ENCODE results near the gene DES. TPM values are rescaled to one million over a fixed set of nuclear protein-coding genes. Genes with fewer than 3 reads are reported as not detected.

The DES gene
- total and polyA plus RNA-seq, 9 of the 15 experiments (the other 6 are each of a cell fraction or from before 2014, with no cell fraction given) = 2.5 to 58.9 (median 21.9) TPM

DNA sequence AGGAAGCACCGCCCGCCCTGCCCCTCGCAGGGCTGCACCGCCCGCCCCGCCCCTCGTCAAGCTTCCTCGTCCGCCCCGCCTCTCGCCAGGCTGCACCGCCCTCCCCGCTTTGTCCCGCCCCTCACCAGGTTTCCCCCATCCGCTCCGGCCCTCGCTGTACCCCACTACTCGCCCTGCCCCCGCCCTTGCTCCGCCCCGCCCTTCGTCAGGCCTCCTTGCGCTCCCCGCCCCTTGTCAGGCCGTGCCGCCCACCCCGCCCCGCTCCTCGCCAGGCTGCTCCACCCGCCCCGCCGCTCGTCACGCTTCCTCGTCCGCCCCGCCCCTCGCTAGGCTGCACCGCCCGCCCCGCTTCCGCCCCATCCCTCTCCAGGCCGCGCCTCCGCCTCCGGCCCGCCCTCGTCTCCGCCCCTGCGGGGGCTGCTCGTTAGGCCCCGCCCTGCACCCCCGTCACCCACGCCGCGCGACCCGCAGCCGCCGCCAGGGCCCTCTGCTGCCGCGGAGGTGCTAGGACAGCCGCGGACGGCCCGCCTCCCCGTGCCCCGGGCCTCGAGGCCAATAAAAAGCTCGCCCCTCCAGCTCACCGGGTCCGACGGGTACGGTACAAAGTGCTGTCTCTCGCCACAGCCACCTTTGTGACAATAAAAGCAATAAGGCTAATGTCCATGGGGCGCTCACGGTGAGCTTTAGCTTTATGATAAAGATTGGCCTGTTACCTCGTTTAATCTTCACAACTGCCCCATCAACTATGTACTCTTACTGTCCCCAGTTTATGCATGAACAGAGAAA is 29.9 kb upstream of the DES start (continued):
- TF ChIP-seq MAZ (CRISPR knock-in tag; conservative IDR thresholded peaks at IDR 0.05 in 1 of 2, IDR thresholded peaks at IDR 0.05 in 1 of 2) (peak in 1 of 2 experiments; percentile 81; a peak in 2 of 4 replicates), SMAD4 (CRISPR knock-in tag; conservative IDR thresholded peaks at IDR 0.05) (peak; percentile 44), KDM5B (IDR thresholded peaks at IDR 0.05; ENCODE audit: insufficient replicate concordance, low read depth, low read length) (peak; percentile 48), FOXK2 (conservative IDR thresholded peaks at IDR 0.05 in 1 of 2, IDR thresholded peaks at IDR 0.05 in 1 of 2; ENCODE audit: low read depth in 2 of 2) (no peak), MTA3 (IDR thresholded peaks at IDR 0.05; ENCODE audit: borderline replicate concordance) (peak; percentile 56; the same call in 1 of the 2 replicates), NFYB (IDR thresholded peaks at IDR 0.05; ENCODE audit: extremely low read depth, insufficient read length) (no peak), ZNF57 (CRISPR knock-in tag; IDR thresholded peaks at IDR 0.05) (no peak), ATF1 (CRISPR knock-in tag; IDR thresholded peaks at IDR 0.05) (no peak), ATF1 (tag; IDR thresholded peaks at IDR 0.05) (peak; percentile 70), ZNF282 (CRISPR knock-in tag; IDR thresholded peaks at IDR 0.05) (no peak), NR2C2 (CRISPR knock-in tag; IDR thresholded peaks at IDR 0.05) (no peak), NR2C2 (tag; IDR thresholded peaks at IDR 0.05) (no peak), L3MBTL2 (IDR thresholded peaks at IDR 0.05) (peak; percentile 86), NONO (IDR thresholded peaks at IDR 0.05; ENCODE audit: low read depth in 2 of 2, low read length in 1 of 2) (peak in 1 of 2 experiments; percentile 42; a peak in 1 of 4 replicates), SMARCB1 (IDR thresholded peaks at IDR 0.05; ENCODE audit: insufficient read length, low read depth) (no peak), ELF1 (tag; IDR thresholded peaks at IDR 0.05) (no peak), BHLHE40 (IDR thresholded peaks at IDR 0.05; ENCODE audit: low read length) (peak; percentile 22; the same call in 1 of the 2 replicates), EGR1 (conservative IDR thresholded peaks at IDR 0.05) (peak; percentile 62), CTBP1 (IDR thresholded peaks at IDR 0.05; ENCODE audit: borderline replicate concordance) (peak; percentile 63; the same call in 1 of the 2 replicates), STAG1 (CRISPR knock-in tag; IDR thresholded peaks at IDR 0.05; ENCODE audit: borderline replicate concordance) (no peak), ZNF143 (CRISPR knock-in tag; IDR thresholded peaks at IDR 0.05) (no peak), NRF1 (conservative IDR thresholded peaks at IDR 0.05 in 1 of 2, IDR thresholded peaks at IDR 0.05 in 1 of 2) (peak in 1 of 2 experiments; percentile 43; a peak in 2 of 4 replicates)
- TF ChIP-seq, protein P1, sequence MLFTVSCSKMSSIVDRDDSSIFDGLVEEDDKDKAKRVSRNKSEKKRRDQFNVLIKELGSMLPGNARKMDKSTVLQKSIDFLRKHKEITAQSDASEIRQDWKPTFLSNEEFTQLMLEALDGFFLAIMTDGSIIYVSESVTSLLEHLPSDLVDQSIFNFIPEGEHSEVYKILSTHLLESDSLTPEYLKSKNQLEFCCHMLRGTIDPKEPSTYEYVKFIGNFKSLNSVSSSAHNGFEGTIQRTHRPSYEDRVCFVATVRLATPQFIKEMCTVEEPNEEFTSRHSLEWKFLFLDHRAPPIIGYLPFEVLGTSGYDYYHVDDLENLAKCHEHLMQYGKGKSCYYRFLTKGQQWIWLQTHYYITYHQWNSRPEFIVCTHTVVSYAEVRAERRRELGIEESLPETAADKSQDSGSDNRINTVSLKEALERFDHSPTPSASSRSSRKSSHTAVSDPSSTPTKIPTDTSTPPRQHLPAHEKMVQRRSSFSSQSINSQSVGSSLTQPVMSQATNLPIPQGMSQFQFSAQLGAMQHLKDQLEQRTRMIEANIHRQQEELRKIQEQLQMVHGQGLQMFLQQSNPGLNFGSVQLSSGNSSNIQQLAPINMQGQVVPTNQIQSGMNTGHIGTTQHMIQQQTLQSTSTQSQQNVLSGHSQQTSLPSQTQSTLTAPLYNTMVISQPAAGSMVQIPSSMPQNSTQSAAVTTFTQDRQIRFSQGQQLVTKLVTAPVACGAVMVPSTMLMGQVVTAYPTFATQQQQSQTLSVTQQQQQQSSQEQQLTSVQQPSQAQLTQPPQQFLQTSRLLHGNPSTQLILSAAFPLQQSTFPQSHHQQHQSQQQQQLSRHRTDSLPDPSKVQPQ (CRISPR knock-in tag; IDR thresholded peaks at IDR 0.05; ENCODE audit: borderline replicate concordance) = no peak
- TF ChIP-seq, protein P2, sequence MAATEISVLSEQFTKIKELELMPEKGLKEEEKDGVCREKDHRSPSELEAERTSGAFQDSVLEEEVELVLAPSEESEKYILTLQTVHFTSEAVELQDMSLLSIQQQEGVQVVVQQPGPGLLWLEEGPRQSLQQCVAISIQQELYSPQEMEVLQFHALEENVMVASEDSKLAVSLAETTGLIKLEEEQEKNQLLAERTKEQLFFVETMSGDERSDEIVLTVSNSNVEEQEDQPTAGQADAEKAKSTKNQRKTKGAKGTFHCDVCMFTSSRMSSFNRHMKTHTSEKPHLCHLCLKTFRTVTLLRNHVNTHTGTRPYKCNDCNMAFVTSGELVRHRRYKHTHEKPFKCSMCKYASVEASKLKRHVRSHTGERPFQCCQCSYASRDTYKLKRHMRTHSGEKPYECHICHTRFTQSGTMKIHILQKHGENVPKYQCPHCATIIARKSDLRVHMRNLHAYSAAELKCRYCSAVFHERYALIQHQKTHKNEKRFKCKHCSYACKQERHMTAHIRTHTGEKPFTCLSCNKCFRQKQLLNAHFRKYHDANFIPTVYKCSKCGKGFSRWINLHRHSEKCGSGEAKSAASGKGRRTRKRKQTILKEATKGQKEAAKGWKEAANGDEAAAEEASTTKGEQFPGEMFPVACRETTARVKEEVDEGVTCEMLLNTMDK (IDR thresholded peaks at IDR 0.05; ENCODE audit: borderline replicate concordance, insufficient read depth, low read depth, low read length, poor library complexity, severe bottlenecking) = peak; percentile 30

All from K562 (cell line).